H9 (cell line): ENCODE measurements around the gene CD86. TPM values are rescaled to one million over a fixed set of nuclear protein-coding genes. Genes with fewer than 3 reads are reported as not detected.

Source experiments
- DNase-seq: peaks from one replicate; pipeline ENCODE4 v3.0.0-alpha.2; 2017
- H2AFZ ChIP-seq: one replicate; pipeline ENCODE4 v1.6.1; 2013; ENCODE audit warnings: mild to moderate bottlenecking, low read length, control low read depth, moderate library complexity
- H2AK5ac ChIP-seq: 2 replicates; pipeline ENCODE4 v1.6.1; 2013; ENCODE audit warnings: low read length, control low read depth, mixed read lengths; ENCODE audit not compliant: insufficient read length
- H2BK120ac ChIP-seq: one replicate; pipeline ENCODE4 v1.6.1; 2013; ENCODE audit warnings: low read depth, mild to moderate bottlenecking, low read length, control low read depth, inconsistent platforms; ENCODE audit not compliant: poor library complexity, severe bottlenecking
- H2BK12ac ChIP-seq: 2 replicates; pipeline ENCODE4 v1.6.1; 2013; ENCODE audit warnings: low read length, control low read depth, mixed read lengths, low read depth; ENCODE audit not compliant: insufficient read length
- H2BK15ac ChIP-seq: 2 replicates; pipeline ENCODE4 v1.6.1; 2013; ENCODE audit warnings: low read depth, low read length, control low read depth
- H2BK20ac ChIP-seq: one replicate; pipeline ENCODE4 v1.6.1; 2013; ENCODE audit warnings: low read depth, mild to moderate bottlenecking, low read length, control low read depth, inconsistent platforms; ENCODE audit not compliant: poor library complexity, severe bottlenecking
- H2BK5ac ChIP-seq: 2 replicates; pipeline ENCODE4 v1.6.1; 2013; ENCODE audit warnings: low read length, control low read depth, mixed read lengths; ENCODE audit not compliant: insufficient read length
- H3K14ac ChIP-seq: 2 replicates; pipeline ENCODE4 v1.6.1; 2013; ENCODE audit warnings: low read length, control low read depth; ENCODE audit not compliant: insufficient read depth
- H3K18ac ChIP-seq: 2 replicates; pipeline ENCODE4 v1.6.1; 2013; ENCODE audit warnings: low read depth, mild to moderate bottlenecking, mixed read lengths, low read length, control low read depth; ENCODE audit not compliant: insufficient read length
- H3K23ac ChIP-seq: 2 replicates; pipeline ENCODE4 v1.6.1; 2013; ENCODE audit warnings: low read length, control low read depth, mixed read lengths, low read depth; ENCODE audit not compliant: insufficient read length
- H3K23me2 ChIP-seq: 2 replicates; pipeline ENCODE4 v1.6.1; 2013; ENCODE audit warnings: low read depth, mild to moderate bottlenecking, mixed read lengths, low read length, control low read depth; ENCODE audit not compliant: insufficient read length, poor library complexity, severe bottlenecking
- H3K27ac ChIP-seq: 2 replicates; pipeline ENCODE4 v1.5.1; 2013; ENCODE audit warnings: low read length, control low read depth, mixed read lengths, low read depth; ENCODE audit not compliant: insufficient read length
- H3K27me3 ChIP-seq: 2 replicates; pipeline ENCODE4 v1.6.1; 2013; ENCODE audit warnings: low read length, control low read depth, inconsistent platforms; ENCODE audit not compliant: insufficient read depth
- H3K4ac ChIP-seq: 2 replicates; pipeline ENCODE4 v1.6.1; 2013; ENCODE audit warnings: low read depth, mild to moderate bottlenecking, control low read depth, inconsistent platforms, low read length, moderate library complexity
- H3K4me1 ChIP-seq: 2 replicates; pipeline ENCODE4 v1.6.1; 2013; ENCODE audit warnings: low read length, control low read depth, inconsistent platforms; ENCODE audit not compliant: insufficient read depth
- H3K4me2 ChIP-seq: 2 replicates; pipeline ENCODE4 v1.6.1; 2013; ENCODE audit warnings: low read length, control low read depth, mixed read lengths; ENCODE audit not compliant: insufficient read length, insufficient read depth
- H3K56ac ChIP-seq: 2 replicates; pipeline ENCODE4 v1.6.1; 2013; ENCODE audit warnings: low read depth, mild to moderate bottlenecking, mixed read lengths, low read length, control low read depth; ENCODE audit not compliant: insufficient read length
- H3K79me1 ChIP-seq: 2 replicates; pipeline ENCODE4 v1.6.1; 2013; ENCODE audit warnings: low read depth, mild to moderate bottlenecking, moderate library complexity, low read length, control low read depth, inconsistent platforms; ENCODE audit not compliant: insufficient read depth, poor library complexity, severe bottlenecking
- H3K79me2 ChIP-seq: 2 replicates; pipeline ENCODE4 v1.6.1; 2013; ENCODE audit warnings: low read length, control low read depth, inconsistent platforms; ENCODE audit not compliant: insufficient read depth
- H3K9ac ChIP-seq: 2 replicates; pipeline ENCODE4 v1.6.1; 2013; ENCODE audit warnings: low read length, control low read depth, mixed read lengths; ENCODE audit not compliant: insufficient read length; ENCODE audit errors: extremely low read depth
- H3K9me3 ChIP-seq: one replicate; pipeline ENCODE4 v1.6.1; 2013; ENCODE audit warnings: low read depth, low read length, inconsistent platforms; ENCODE audit not compliant: control insufficient read depth
- H3T11ph ChIP-seq: one replicate; pipeline ENCODE4 v1.6.1; 2013; ENCODE audit warnings: mild to moderate bottlenecking, low read length, control low read depth, inconsistent platforms
- H4K20me1 ChIP-seq: one replicate; pipeline ENCODE4 v1.6.1; 2013; ENCODE audit not compliant: control insufficient read depth, insufficient read length, insufficient read depth
- H4K5ac ChIP-seq: 2 replicates; pipeline ENCODE4 v1.6.1; 2013; ENCODE audit warnings: low read depth, mild to moderate bottlenecking, mixed read lengths, low read length, control low read depth; ENCODE audit not compliant: insufficient read length
- H4K8ac ChIP-seq: replicated peaks from 2 replicates; pipeline ENCODE4 v1.6.1; 2013; ENCODE audit warnings: low read length, control low read depth, mixed read lengths, low read depth; ENCODE audit not compliant: insufficient read length
- H4K91ac ChIP-seq: 2 replicates; pipeline ENCODE4 v1.6.1; 2013; ENCODE audit warnings: low read depth, mild to moderate bottlenecking, moderate library complexity, mixed read lengths, low read length, control low read depth; ENCODE audit not compliant: insufficient read length
- H3K27ac Mint-ChIP-seq, 3 experiments: 2 replicates in 2 of 3; 3 replicates in 1 of 3; pipeline ENCODE4 v1.8.0; 2020 to 2021; ENCODE audit warnings: mixed read lengths in 3 of 3, mild to moderate bottlenecking in 1 of 3, moderate library complexity in 1 of 3
- H3K27me3 Mint-ChIP-seq: 2 replicates; pipeline ENCODE4 v1.8.0; 2021; ENCODE audit warnings: low read depth, mild to moderate bottlenecking, moderate library complexity, mixed read lengths
- H3K36me3 Mint-ChIP-seq, 3 experiments: 2 replicates in 2 of 3; 3 replicates in 1 of 3; pipeline ENCODE4 v1.8.0; 2020 to 2021; ENCODE audit warnings: low read depth in 3 of 3, mixed read lengths in 3 of 3; ENCODE audit not compliant: insufficient read depth in 1 of 3
- H3K4me1 Mint-ChIP-seq, 2 experiments: 2 replicates each; pipeline ENCODE4 v1.8.0; 2020; ENCODE audit warnings: mixed read lengths in 2 of 2
- H3K4me3 Mint-ChIP-seq, 2 experiments: 2 replicates in 1 of 2; 3 replicates in 1 of 2; pipeline ENCODE4 v1.8.0; 2020 to 2021; ENCODE audit warnings: mild to moderate bottlenecking in 2 of 2, mixed read lengths in 2 of 2, moderate library complexity in 1 of 2
- H3K9me3 Mint-ChIP-seq, 2 experiments: 2 replicates in 1 of 2; 3 replicates in 1 of 2; pipeline ENCODE4 v1.8.0; 2020; ENCODE audit warnings: mild to moderate bottlenecking in 2 of 2, mixed read lengths in 2 of 2, moderate library complexity in 1 of 2
- WGBS: extraction: QIAGEN DNeasy Blood & Tissue Kit; methylation state at CpG from one replicate; pipeline ENCODE4 v1.1.7; 2013; ENCODE audit warnings: missing lambda C conversion rate, low lambda C conversion rate, mixed read lengths; ENCODE audit not compliant: insufficient read length; ENCODE audit errors: extremely low coverage; 5-methylcytosine and 5-hydroxymethylcytosine counted together
- total RNA-seq: library from RNA; stranded (reverse); gene quantifications from 2 replicates; pipeline ENCODE4 v1.2.1, GENCODE V29; 2021
- TF ChIP-seq, protein P1 (sequence below): fragments of 200-600 bp; sonication (generic); conservative IDR thresholded peaks from 3 replicates; pipeline ENCODE4 v1.8.0; 2021; ENCODE audit warnings: antibody characterized with exemption, mild to moderate bottlenecking

Gene CD86
- total RNA-seq, 1 experiment from 2014 or later = not detected

- no peak overlapping the region for H3K9ac ChIP-seq
- Mint-ChIP-seq H3K4me3 (no peak overlapping the region), H3K36me3 (no peaks in the 10 kb centered on the region; a peak in 1 of 7 replicates), H3K9me3 (no peaks in the 10 kb centered on the region; a peak in 1 of 5 replicates), H3K4me1 (peaks cover 29 to 35% of the 10 kb centered on the region in 2 experiments), H3K27me3 (no peaks in the 10 kb centered on the region), H3K27ac (no peak overlapping the region)
- H2BK120ac ChIP-seq = no peak overlapping the region
- H2AFZ ChIP-seq = no peak overlapping the region
- H3K4me1 ChIP-seq = peaks cover 6% of the 10 kb centered on the region; the same call in 1 of the 2 replicates
- TF ChIP-seq, protein P1, sequence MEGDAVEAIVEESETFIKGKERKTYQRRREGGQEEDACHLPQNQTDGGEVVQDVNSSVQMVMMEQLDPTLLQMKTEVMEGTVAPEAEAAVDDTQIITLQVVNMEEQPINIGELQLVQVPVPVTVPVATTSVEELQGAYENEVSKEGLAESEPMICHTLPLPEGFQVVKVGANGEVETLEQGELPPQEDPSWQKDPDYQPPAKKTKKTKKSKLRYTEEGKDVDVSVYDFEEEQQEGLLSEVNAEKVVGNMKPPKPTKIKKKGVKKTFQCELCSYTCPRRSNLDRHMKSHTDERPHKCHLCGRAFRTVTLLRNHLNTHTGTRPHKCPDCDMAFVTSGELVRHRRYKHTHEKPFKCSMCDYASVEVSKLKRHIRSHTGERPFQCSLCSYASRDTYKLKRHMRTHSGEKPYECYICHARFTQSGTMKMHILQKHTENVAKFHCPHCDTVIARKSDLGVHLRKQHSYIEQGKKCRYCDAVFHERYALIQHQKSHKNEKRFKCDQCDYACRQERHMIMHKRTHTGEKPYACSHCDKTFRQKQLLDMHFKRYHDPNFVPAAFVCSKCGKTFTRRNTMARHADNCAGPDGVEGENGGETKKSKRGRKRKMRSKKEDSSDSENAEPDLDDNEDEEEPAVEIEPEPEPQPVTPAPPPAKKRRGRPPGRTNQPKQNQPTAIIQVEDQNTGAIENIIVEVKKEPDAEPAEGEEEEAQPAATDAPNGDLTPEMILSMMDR = no peak
- H3K79me2 ChIP-seq = no peaks in the 10 kb centered on the region
- no CpG with 5 or more reads among the region's 2 CpGs for WGBS
- no peak overlapping the region for H3K56ac ChIP-seq
- H3K4ac ChIP-seq = no peak overlapping the region
- H2BK12ac ChIP-seq = no peak overlapping the region
- H3K9me3 ChIP-seq = no peaks in the 10 kb centered on the region
- H2AK5ac ChIP-seq = no peak overlapping the region
- no peak overlapping the region for H3K27ac ChIP-seq
- no peak overlapping the region for H3K18ac ChIP-seq
- H2BK20ac ChIP-seq = no peak overlapping the region
- no peaks in the 10 kb centered on the region for H4K20me1 ChIP-seq
- no peak overlapping the region for H2BK15ac ChIP-seq
- H4K5ac ChIP-seq = no peak overlapping the region
- no peak overlapping the region for H3T11ph ChIP-seq
- H3K23ac ChIP-seq = no peak overlapping the region
- no peak overlapping the region for H4K8ac ChIP-seq
- H3K23me2 ChIP-seq = no peaks in the 10 kb centered on the region
- no peaks in the 10 kb centered on the region for H3K27me3 ChIP-seq
- DNase-seq = no peak
- H3K79me1 ChIP-seq = no peaks in the 10 kb centered on the region
- H3K14ac ChIP-seq = no peak overlapping the region
- no peak overlapping the region for H4K91ac ChIP-seq
- no peak overlapping the region for H2BK5ac ChIP-seq
- H3K4me2 ChIP-seq = no peak overlapping the region
These were observed 47.0 kb upstream of the CD86 start for GRCh38 chr3:122008166-122008565.
